LNCaP clone FGC (cell line): ENCODE results near the gene PAPPA.

Experiments used
- DNase-seq: peaks from one replicate; pipeline ENCODE4 v3.0.0-alpha.2; 2011; ENCODE audit warnings: low read depth
- H3K4me3 ChIP-seq: 2 replicates; pipeline ENCODE4 v1.5.1; 2011; ENCODE audit warnings: mild to moderate bottlenecking, low read depth, low read length, control low read depth
- CTCF ChIP-seq: IDR thresholded peaks from 2 replicates; pipeline ENCODE4 v1.5.1; 2012; ENCODE audit warnings: mild to moderate bottlenecking; ENCODE audit not compliant: control insufficient read depth, insufficient read depth; ENCODE audit errors: extremely low read depth

The PAPPA gene

GRCh38 chr9:116193636-116194035 is 40.0 kb downstream of the PAPPA start:
- H3K4me3 ChIP-seq = no peak overlapping the region
- DNase-seq = no peak
- TF ChIP-seq CTCF = no peak

- TF ChIP-seq CTCF = no peak
- no peak for DNase-seq
- H3K4me3 ChIP-seq = no peak overlapping the region
Observed at GRCh38 chr9:116196806-116197205, 43.2 kb downstream of the PAPPA start.

GRCh38 chr9:116198344-116198743 is 44.8 kb downstream of the PAPPA start:
- no peak for DNase-seq
- TF ChIP-seq CTCF = no peak
- H3K4me3 ChIP-seq = no peak overlapping the region

GRCh38 chr9:116202219-116202912 is 48.8 kb downstream of the PAPPA start:
- no peak for DNase-seq
- no peak for TF ChIP-seq CTCF
- no peak overlapping the region for H3K4me3 ChIP-seq

- H3K4me3 ChIP-seq = no peak overlapping the region
- DNase-seq = no peak
- TF ChIP-seq CTCF = no peak
Observed at GRCh38 chr9:116204252-116204882, 50.8 kb downstream of the PAPPA start.

- no peak for DNase-seq
- H3K4me3 ChIP-seq = no peak overlapping the region
- TF ChIP-seq CTCF = no peak
Observed at GRCh38 chr9:116207371-116208111, 54.0 kb downstream of the PAPPA start.
